Activated naive CD4-positive, alpha-beta T cell treated with anti-CD3 and anti-CD28 coated beads, Interleukin-2, amount 50 U/mL, for 16 hours (primary cell): ENCODE data around the gene ATP6V0E1.
A peak's percentile ranks its signal among the peaks of the same experiment; 100 is the strongest.

Source experiments
- DNase-seq: peaks from one replicate; pipeline ENCODE4 v3.0.0-alpha.2; 2020

Gene ATP6V0E1

DNA sequence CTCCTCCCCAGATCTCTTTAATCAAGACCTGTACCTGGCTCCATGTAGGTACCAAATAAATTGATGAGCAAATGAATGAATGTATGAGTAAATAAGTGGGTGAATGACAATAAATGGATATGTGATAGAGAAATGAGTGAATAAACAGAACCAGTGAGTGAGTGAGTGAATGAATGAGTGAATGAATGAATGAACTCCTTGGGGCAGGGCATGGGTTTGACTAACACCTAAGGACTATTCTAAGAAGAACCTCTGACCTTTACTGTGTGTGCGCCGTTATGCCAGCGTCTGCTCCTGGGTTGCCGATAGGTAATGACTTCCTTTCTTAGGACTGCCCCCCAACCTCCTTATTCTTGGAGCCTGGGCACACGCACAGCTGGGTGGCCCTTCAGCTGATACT is 26.1 kb upstream of the ATP6V0E1 start:
- DNase-seq = no peak

DNA sequence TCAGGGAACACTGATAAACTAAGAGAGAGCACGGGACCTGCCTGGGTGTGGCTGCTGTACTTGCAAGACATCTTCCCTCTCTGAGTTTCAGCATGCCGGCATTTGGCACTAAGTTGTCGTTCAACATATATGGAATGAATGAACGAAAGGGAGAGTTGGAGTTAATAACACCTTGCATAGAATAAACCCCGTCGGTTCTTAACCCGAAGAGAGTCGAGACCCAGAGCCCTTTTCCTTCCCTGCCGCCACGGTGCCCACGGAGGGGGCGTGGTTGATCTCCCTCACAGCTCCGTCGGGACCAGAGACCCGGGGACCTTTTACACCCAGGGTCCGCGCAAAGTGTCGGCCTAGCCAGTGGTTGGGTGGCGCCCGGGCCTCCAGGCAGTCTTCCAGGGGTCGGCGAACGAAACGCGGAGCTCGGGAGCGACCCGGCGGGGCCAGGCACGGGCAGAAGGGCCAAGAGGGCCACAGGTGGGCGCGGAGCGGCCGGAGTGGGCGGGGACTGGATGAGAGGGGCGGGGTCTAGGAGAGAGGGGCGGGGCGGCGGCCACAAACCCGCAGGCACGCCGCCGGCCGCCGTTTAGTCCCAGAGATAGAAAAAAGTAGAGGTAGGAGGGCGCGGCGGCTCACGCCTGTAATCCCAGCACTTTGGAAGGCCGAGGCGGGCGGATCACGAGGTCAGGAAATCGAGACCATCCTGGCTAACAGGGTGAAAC is 25.1 kb upstream of the ATP6V0E1 start:
- peak; percentile 65 for DNase-seq

DNA sequence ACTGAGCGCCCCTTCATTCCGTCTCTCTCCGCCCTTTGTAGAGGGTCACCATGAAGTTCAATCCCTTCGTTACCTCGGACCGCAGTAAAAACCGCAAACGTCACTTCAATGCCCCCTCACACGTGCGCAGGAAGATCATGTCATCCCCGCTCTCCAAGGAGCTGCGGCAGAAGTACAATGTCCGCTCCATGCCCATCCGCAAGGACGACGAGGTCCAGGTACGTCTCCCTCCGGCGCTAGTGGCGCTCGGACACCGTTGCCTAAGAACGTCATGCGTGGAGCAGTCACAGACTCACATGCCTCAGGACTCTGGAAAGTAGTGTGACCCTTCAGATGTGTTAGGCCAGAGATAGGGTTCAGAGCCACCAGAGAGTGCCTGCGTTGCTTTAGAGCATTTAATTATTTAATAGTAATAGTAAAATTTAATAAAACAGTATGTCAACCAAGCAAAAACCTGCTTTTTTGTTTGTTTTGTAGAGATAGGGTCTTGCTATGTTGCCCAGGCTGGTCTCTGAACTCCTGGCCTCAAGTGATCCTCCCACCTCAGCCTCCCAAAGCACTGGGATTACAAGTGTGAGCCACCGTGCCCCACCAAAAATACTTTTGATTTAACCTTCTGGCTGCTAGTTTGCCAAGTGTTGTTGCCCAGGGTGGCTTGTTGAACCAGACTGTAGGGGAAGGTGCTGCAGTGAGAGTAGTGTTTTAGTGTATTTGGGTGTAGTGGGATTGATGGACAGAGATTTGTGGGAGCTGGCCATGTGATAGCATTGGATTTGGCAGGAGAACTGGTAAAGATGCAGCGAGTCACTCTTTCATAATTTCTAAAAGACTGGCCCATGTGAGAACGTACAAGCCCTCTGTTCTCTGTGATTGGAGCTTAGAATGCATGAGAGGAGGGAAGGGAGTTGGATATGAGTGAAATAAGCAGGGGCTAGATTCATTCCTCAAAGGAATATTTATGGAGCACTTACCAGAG is 23.5 kb upstream of the ATP6V0E1 start:
- DNase-seq = no peak

DNA sequence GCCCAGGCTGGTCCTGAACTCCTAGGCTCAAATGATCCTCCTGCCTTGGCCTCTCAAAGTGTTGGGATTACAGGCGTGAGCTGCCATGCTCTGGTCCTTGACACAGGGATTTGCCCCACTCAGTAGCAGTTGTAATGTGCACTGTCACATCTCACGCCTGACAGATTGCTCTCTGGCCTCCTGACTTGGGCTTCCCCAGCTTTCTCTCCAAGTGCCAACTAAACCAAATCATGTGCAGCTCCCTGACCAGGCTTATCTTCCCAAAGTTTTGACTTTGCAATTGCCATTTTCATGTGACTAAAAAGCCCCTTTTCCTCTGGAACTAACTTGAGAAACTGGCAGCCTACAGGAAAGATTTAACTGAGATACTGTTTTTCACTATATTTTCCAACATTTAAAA is 13.7 kb upstream of the ATP6V0E1 start:
- no peak for DNase-seq

DNA sequence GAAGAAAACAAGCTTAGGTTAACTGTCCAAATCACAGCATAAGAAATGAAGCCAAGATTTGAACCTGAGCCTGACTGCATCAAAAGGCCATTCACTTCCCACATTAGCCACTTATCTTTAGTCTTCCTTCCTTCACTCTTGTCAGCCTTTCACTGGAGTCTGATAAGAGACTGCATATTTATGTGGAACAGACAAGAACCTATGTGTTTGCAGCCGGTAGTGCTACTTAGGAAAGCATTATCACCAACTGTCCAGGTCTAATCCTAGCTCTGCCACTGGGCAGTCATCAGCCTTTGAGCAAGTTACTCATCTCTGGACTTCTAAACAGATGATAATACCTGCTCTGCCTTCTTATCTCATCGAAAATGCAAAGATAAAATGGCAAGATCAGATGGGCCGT is 12.1 kb upstream of the ATP6V0E1 start:
- no peak for DNase-seq

DNA sequence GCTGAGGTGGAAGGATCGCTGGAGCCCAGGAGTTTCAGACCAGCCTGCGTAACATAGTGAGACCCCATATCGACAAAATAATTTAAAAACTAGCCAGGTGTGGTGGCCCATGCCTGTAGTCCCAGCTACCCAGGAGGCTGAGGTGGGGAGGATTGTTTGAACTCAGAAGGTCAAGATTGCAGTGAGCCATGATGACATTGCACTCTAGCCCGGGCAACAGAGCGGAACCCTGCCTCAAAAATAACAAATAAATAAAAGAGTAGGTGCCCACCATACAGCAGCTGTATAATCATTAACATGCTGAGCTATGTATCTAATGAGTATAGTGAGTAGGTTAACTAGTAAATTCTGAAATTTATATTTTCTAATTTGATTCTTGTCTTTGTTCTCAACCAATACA is 11.0 kb upstream of the ATP6V0E1 start:
- DNase-seq = no peak

DNA sequence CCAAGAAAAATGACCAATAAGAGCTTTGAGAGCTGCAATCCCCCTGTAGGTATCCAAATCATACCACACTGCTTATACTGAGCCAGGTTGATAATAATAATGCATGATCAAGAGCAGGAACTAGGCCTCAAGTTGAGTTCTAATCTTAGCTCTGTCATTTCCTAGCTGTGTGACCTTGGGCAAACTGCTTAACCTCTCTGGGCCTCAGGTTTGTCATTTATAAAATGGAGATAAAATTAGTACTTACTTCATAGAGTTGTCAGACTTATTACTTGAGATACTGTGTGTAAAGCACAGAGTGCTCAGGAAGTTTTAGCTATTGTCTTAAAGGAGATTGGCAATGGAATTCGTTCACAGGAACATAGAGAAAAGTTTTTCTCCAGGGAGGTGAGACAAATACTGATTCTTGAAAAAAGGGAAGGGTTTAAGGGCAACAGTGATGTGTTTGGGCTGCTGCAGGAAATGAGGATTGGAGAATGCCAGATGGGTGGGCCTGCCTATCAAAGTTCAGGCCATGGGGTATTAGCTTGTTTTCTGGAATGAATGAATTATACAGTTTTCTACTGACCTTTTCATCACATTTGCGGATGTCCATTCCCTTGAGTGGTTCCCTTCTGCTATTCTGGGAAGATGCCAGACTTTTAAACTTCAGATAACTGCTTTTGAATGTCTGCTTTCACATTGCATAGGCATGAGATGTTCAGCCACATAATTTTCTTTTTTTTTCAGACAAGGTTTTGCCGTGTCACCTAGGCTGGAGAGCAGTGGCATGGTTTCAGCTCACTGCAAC is 10.2 kb upstream of the ATP6V0E1 start:
- DNase-seq = no peak

DNA sequence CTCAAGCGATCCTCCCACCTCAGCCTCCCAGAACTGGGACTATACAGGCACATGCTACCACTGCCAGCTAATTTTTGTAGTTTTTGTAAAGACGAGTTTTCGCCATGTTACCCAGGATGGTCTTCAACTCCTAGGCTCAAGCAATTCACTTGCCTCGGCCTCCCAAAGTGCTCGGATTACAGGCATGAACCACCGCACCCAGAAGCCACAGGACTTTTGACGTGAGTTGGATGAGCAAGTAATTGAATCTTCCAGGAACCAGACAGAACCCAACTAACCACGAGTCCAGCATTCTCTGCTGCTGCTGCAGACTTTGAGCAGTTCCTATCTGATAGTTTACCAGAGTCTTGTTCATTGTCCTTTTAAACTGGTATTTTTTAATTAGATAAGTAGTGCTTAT is 9.6 kb upstream of the ATP6V0E1 start:
- no peak for DNase-seq

DNA sequence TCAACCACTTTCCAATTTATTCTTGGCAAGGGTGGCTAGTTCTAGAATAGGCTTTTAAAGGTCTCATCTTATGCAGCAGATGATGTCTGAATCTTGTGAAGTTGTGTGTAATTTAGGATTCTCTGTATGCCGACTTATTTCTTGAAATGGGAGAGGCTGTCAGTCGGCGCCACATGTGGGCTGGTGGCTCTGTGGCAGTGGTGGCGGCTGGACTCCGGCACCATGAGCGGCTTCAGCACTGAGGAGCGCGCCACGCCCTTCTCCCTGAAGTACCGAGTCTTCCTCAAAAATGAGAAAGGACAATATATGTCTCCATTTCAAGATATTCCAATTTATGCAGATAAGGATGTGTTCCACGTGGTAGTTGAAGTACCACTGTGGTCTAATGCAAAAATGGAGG is 8.3 kb upstream of the ATP6V0E1 start:
- DNase-seq = no peak

DNA sequence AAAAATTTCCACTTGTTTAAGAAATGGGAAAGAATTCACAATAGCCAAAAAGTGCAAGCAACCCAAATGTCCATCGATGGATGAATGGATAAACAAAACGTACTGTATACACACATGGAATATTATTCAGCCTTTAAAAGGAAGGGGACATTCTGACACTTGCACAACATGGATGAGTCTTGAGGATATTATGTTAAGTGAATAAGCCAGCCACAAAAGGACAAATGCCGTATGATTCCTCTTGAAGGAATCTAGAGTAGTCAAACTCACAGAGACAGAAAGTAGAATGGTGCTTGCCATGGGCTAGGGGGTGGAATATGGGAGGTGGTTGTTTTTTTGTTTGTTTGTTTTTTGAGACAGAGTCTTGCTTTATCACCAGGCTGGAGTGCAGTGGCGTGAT is 3.8 kb upstream of the ATP6V0E1 start:
- no peak for DNase-seq

DNA sequence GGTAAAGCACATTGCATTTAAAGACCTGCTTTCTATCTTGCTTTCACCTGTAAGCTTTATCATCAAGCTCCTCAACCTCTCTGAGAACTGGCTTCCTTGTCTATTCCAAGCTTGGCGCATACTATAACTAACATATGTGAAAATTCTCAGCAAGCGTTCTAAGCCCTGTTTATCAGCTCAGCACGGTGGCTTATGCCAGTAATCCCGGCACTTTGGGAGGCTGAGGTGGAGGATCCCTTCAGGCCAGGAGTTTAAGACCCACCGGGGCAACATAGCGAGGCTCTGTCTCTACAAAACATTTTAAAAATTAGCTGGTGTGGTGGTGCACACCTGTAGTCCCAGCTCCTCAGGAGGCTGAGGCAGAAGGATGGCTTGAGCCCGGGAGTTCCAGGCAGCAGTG is 1.6 kb upstream of the ATP6V0E1 start:
- DNase-seq = no peak

DNA sequence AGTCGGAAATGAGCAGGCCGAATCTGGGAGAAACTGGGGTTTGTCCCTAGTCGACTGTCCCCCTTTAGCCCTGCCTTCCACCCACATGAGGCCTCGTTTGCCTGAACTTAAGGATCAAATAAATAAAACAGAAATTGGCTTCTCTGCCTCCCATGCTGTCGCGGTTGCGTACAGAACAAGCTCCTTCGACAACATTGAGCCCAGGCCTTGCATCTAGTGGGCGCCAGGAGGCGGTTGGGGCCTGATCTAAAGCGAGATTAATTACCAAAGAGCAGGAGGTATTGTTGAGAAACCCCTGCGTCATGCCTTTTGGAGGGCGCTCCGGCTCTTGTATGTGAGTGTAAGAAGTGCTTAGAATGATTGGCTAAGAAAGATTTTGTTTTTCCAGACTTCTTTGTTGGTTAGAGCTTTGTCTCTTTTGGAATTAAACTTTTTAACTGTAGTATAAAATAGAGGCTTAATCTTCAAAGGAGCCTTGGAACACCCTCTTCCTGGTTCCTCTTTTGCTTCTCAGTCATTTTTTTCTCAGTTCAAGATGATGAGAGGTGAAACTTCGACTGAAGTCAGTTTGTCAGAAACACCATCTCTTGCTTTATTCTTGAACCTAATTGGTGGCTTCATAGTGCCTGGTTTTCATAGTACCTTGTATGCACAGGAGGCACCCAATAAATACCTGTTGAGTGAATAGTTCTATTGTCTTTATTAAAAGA is 828 bp downstream of the ATP6V0E1 start:
- DNase-seq = peak; percentile 81

DNA sequence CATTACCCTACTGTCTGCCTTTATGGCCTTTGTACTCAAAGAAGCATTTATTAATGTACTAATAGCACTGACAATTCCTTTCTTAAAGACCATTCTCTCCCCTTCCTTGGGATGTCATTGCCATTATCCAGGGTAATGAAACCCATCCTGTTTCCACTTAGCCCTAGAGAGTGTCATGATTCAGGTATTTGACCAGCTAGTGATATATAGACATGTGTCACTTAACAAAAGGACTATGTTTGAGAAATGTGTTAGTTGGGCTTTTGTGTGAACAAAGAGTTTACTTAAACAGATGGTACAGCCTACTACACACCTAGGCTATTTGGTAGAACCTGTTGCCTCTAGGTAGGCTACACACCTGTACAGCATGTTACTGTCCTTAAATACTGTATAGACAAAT is 2.0 kb downstream of the ATP6V0E1 start:
- DNase-seq = no peak

DNA sequence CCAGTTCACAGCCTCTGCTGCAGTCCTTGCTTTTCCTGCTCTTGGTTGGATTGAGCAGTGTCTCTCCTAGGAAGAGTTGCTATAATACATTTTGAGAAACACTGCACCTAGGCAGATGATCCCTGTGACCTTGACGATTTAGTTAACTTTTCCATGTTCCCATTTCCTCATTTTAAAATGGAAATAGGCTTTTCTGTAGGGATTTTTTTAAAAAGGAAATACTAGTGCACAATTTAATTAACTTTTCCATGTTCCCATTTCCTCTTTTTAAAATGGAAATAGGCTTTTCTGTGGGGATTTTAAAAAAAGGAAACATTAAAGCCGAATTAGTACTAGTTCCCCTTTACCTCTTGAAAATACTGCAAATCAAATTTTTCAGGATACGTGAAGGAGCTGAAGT is 4.7 kb downstream of the ATP6V0E1 start:
- no peak for DNase-seq

DNA sequence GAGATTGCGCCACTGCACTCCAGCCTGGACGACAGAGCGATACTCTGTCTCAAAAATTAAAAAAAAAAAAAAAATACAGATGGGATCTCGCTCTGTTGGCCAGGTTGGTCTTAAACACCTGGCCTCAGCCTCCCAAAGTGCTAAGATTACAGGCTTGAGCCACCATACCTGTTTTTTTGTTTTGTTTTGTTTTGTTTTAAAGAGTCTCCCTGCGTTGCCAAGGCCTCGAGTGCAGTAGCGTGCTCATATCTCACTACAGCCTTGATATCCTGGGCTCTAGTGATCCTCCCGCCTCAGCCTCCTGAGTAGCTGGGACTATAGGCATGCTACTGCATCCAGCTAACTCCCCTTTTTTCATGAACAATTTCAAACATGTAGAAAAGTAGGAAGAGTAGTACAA is 7.2 kb downstream of the ATP6V0E1 start:
- no peak for DNase-seq

DNA sequence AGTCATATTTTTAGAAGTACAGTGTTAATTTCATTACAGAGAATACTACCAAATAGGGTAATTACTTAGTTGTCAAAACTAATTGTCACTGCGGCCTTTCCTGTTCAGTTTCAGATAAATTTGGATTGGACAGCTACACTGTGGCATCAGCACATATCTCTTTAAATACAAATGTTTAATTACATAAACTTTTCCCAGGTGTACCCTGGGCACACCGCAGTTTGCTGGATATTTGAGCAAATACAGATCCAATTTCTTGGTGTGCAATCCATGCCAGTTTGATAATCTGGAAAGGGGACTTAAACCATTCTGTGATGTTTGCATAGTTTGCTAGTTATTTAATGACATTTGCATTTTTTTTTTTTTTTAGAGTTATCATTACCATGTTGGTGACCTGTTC is 10.8 kb downstream of the ATP6V0E1 start:
- no peak for DNase-seq

DNA sequence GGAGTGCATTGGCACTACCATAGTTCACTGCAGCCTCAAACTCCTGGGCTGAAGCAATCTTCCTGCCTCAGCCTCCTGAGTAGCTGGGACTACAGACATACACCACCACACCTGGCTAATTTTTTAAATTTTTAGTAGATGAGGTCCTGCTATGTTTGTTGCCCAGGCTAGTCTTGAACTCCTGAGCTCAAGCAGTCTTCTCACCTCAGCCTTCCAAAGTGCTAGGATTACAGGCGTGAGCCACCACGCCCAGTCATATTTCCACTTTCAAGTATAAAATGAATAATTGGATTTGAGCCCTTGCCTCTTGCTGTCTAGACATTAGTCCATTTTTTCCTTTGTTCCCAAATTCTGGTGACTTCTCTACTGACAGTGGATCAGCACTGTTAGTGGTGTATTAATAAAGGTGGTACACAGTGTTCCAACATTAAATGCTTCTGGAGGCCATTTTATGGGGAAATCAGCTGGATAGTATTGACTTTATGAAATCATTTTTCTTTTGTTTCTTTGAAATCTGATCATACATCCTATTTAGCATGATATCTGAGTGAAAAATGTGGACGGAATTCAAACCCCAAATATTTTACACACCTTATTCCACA is 15.9 kb downstream of the ATP6V0E1 start:
- DNase-seq = no peak

DNA sequence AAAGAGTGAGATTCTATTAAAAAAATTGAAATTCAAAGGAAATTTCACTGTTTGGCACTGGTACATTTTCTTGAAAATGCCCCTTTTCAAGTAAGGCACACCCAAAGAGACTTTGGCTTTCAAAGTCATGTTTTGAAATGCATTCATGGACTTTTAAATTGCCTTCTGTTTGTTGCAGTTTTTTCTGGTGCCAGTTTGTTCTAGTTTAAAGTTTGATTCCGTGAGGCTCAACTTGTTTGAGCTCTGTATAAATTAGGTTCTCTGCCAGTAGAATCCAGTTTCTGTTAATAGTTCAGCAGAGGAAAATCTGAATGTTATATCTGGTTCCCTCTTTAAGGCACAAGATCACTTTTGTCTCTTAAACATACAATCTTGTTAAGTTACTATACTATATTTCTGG is 16.4 kb downstream of the ATP6V0E1 start:
- no peak for DNase-seq

DNA sequence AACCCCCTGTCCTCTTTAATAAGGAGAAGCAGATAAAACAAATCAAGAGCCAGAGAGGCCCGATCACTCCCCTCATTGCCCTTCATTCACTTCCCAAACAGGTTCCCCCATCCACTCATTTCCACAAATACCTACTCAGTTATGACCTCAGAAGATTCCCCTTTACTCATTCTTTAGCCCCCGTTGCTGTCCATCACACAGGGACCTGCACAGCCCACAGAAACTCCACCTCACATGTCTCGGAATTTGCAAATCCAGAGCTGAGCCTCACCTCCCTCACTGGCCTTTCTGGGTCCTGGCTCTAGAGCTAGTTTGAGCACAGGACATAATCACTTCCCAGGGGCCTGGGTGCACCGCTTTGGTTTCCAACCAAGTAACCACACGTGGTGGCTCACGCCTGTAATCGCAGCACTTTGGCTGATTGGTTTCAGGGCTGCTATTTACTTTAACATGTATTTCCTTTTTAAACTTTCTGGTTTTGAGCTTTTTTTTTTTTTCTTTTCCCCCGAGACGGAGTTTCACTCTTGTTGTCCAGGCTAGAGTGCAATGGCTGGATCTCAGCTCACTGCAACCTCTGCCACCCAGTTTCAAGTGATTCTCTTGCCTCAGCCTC is 17.8 kb downstream of the ATP6V0E1 start:
- DNase-seq = no peak

DNA sequence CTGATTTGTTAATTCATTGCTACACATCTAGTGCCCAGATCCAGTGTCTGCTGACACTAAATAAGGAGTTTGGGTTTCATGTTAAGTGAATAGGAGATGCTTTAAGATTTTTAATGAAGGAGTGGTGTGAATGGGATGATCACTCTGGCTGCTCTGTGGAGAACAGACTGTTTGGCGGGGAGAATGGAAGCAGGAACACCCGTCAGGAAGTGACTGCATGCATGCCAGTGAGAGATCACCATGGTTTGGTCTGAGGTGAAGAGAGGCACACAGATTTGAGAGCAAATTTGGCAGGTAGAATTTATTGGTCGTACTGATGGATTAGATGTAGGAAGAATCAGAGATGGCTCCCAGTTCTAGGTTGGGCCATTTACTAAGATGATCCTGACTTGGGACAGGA is 19.8 kb downstream of the ATP6V0E1 start:
- DNase-seq = no peak

DNA sequence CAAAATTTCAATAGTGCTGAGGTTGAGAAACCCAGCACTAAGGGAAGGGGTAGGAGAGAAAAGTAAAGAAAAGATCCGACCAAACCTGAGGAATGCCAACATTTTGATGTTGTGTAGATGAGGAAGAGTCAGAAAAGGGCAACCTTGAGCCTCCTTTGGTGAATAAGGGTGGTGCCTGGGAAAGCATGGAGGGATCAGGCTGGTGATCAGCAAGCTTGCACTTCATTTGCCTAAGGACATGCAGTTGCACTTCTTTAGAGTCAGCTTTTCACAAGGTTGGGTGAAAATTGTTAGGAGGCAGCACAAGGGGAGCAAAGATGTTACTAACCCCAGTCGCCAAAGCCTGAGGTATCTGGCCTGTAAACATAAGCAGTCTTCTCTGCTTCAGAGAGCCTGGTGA is 20.4 kb downstream of the ATP6V0E1 start:
- no peak for DNase-seq

DNA sequence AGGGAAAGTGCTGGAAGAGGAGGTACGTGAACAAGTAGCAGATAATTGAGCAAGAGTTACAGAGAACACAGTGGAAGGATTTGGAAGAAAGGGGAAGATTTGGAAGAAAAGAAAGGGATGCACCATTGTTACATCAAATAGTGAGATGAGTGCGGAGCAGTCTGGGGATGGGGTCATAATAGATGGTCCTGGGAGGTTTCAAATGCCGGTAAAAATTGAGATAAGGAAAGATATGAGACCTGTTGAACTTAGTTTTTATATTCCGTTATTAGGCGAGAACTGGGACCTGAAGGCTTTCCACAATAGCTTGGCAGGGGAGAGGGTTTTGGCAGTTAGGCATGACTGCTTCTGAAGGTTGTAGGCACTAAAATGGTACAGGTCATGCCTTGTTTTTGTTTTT is 20.9 kb downstream of the ATP6V0E1 start:
- no peak for DNase-seq
